Measurements from ENCODE around the gene HIVEP1. TPM values are rescaled to one million over a fixed set of nuclear protein-coding genes. Genes with fewer than 3 reads are reported as not detected.

HIVEP1 gene
- total and polyA plus RNA-seq, 4 donors = 5.2 to 40.8 (median 16.7) TPM

- no peaks in the 10 kb centered on the region for H3K4me1 ChIP-seq (ENCODE audit: control insufficient read depth in 1 of 2, insufficient read depth in 2 of 2, low read length in 2 of 2)
- DNase-seq = peak; percentile 82 to 87
- intact Hi-C loops (cut with DNase I) = loop anchor here in 1 of 2 donors (2.0 to 10.0 kb wide), 2 partner anchors 244 to 406 kb away; no protein-coding TSS in a partner anchor
Measured at GRCh38 chr6:12010635-12011275, 1.4 kb upstream of the HIVEP1 start.

GRCh38 chr6:12011276-12012037 lies 655 bp upstream of the HIVEP1 start:
- intact Hi-C loops (cut with DNase I) = loop anchor here in 1 of 2 donors (2.0 to 10.0 kb wide), 2 partner anchors 245 to 407 kb away; no protein-coding TSS in a partner anchor
- Histone ChIP-seq H3K4me3 (ENCODE audit: low read length in 2 of 2) (peak overlapping the region; percentile 70 to 100), H3K27ac (ENCODE audit: low read depth in 1 of 2, low read length in 2 of 2) (peak overlapping the region; percentile 77 to 89), H3K27me3 (ENCODE audit: control insufficient read depth in 1 of 2, insufficient read depth in 2 of 2, low read length in 1 of 2) (no peaks in the 10 kb centered on the region), H3K9me3 (ENCODE audit: control insufficient read depth, low read length) (no peaks in the 10 kb centered on the region), H3K36me3 (ENCODE audit: control insufficient read depth in 1 of 2, insufficient read depth in 2 of 2, low read length in 1 of 2) (no peaks in the 10 kb centered on the region), H3K4me1 (ENCODE audit: control insufficient read depth in 1 of 2, insufficient read depth in 2 of 2, low read length in 2 of 2) (no peaks in the 10 kb centered on the region)
- ATAC-seq (ENCODE audit: low FRiP score) (peak; percentile 95), DNase-seq (peak; percentile 99)
- WGBS, 2 donors = 0 to 1% methylated on average over 5 to 99 of the region's 99 CpGs

More at GRCh38 chr6:12010635-12011275, 1.4 kb upstream of the HIVEP1 start:
- WGBS, 2 donors = 1% methylated on average over 21 to 22 of the region's 22 CpGs
- peak; percentile 61 for ATAC-seq (ENCODE audit: low FRiP score)
- Histone ChIP-seq H3K36me3 (ENCODE audit: control insufficient read depth in 1 of 2, insufficient read depth in 2 of 2, low read length in 1 of 2) (no peaks in the 10 kb centered on the region), H3K27ac (ENCODE audit: low read depth in 1 of 2, low read length in 2 of 2) (peak overlapping the region; percentile 79 to 100), H3K27me3 (ENCODE audit: control insufficient read depth in 1 of 2, insufficient read depth in 2 of 2, low read length in 1 of 2) (no peaks in the 10 kb centered on the region), H3K4me3 (ENCODE audit: low read length in 2 of 2) (peak overlapping the region; percentile 54 to 98), H3K9me3 (ENCODE audit: control insufficient read depth, low read length) (no peaks in the 10 kb centered on the region)

DNA sequence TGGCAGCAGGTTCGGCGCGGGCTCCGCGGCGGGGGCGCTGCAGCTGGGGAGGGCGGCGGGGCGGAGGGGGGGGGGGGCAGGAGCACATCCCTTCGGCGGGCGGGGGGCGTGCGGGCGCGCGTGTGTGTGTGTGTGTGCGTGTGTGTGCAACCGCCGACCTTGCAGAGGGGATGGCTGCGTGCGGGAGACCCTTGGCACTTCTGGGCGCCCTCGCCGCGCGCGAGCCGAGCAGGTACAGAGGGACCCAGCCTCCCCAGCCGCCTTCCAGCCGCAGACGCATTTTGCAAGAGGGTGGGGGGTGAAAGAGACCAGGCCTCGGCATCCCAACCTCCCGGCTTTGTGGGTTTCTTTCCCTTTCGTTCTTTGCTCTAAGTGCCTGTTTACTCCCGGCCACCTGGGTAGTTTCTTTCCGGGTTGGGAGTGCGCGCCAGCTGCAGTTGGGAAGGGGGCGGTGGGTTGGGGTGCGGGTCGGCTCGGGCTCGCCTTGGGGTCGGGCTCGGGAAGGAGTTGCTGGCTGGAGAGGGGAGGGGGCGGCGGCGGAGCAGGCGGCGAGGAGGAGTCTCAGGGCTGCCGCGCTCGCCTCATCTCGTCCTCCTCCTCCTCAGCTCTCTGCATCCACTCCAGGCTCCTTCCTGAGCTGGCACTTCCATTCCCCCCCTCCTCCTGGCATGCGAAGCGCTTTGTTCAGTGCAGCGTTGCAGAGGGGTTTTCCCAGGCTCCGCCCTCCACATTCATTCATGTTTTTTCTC lies 620 bp downstream of the HIVEP1 start:
- Histone ChIP-seq H3K36me3 (ENCODE audit: control insufficient read depth in 1 of 2, insufficient read depth in 2 of 2, low read length in 1 of 2) (no peaks in the 10 kb centered on the region), H3K9me3 (ENCODE audit: control insufficient read depth, low read length) (no peaks in the 10 kb centered on the region), H3K4me3 (ENCODE audit: low read length in 2 of 2) (peak overlapping the region; percentile 70 to 100), H3K27ac (ENCODE audit: low read depth in 1 of 2, low read length in 2 of 2) (peak overlapping the region; percentile 72 to 77), H3K27me3 (ENCODE audit: control insufficient read depth in 1 of 2, insufficient read depth in 2 of 2, low read length in 1 of 2) (no peaks in the 10 kb centered on the region), H3K4me1 (ENCODE audit: control insufficient read depth in 1 of 2, insufficient read depth in 2 of 2, low read length in 2 of 2) (no peaks in the 10 kb centered on the region)
- DNase-seq = peak; percentile 85 to 87
- intact Hi-C loops (cut with DNase I) = loop anchor here in 1 of 2 donors (10.0 kb wide), 1 partner anchor 408 kb away; no protein-coding TSS in a partner anchor
- peak; percentile 42 for ATAC-seq (ENCODE audit: low FRiP score)
- WGBS, 2 donors = 0% methylated on average over 30 to 60 of the region's 60 CpGs

DNA sequence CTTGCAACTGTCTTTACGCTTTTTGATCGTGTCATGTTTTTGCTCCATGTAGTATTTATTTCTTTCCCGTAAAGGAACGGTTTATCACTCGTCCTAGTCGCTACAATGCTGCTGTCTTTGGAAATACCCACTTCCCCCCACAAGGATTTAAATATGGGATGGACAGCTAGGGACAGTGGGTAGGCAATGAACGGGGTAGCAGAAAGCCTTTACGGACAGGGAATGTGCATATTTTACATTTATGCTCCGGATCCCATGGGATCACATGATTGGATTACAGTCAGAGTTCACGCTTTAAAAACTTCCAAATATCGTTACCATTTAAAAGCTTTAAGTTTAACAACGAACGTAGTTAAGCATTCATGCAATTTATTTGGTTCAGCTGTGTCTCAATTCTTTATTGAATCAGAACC lies 1.2 kb downstream of the HIVEP1 start:
- Histone ChIP-seq H3K4me3 (ENCODE audit: low read length in 2 of 2) (peak overlapping the region; percentile 70 to 100), H3K27ac (ENCODE audit: low read depth in 1 of 2, low read length in 2 of 2) (peak overlapping the region in 1 of 2 donors; percentile 73), H3K4me1 (ENCODE audit: control insufficient read depth in 1 of 2, insufficient read depth in 2 of 2, low read length in 2 of 2) (no peaks in the 10 kb centered on the region), H3K36me3 (ENCODE audit: control insufficient read depth in 1 of 2, insufficient read depth in 2 of 2, low read length in 1 of 2) (no peaks in the 10 kb centered on the region), H3K9me3 (ENCODE audit: control insufficient read depth, low read length) (no peaks in the 10 kb centered on the region), H3K27me3 (ENCODE audit: control insufficient read depth in 1 of 2, insufficient read depth in 2 of 2, low read length in 1 of 2) (no peaks in the 10 kb centered on the region)
- ATAC-seq (ENCODE audit: low FRiP score) (no peak), DNase-seq (no peak)
- WGBS, 2 donors = 0 to 1% methylated on average over 13 of the region's 13 CpGs
- intact Hi-C loops (cut with DNase I) = loop anchor here in 1 of 2 donors (10.0 kb wide), 1 partner anchor 409 kb away; no protein-coding TSS in a partner anchor

DNA sequence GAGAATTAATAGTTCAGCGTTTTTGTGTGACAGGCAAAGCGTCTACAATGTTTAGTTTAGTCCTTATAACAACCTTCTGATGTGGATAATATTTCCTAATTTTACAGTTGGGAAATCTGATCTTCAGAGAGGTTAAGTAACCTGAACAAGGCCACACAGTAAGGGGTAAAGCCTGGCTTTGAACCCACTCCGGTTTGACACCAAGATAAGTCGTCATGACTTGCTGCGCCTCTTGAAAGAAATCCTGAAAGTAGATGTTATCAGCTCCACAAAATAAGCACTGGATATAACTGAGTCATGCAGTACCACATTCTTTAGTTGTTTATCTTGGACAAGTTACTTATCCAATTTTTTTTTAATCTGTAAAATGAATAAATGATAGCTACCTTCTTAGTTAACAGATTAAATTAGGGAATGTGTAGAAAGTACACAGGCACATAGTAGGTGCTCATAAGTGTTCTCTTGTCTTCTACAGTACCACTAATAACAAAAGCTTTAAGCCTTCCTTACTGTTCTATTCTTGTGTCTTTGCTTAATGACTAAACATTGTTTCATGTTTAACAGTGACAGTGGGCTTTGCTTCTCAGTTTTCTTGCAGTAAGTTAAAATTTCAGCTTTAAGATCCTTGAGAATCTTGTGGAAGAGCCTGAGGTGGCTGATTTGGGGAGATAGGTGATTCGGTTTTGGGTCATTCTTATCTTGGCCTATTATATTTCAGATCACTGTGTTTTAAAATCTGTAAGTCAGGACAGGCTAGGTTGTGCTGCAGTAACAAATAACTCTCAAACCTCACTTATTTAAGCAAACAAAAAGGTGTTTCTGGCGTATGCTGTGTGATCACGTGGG lies 2.1 kb downstream of the HIVEP1 start:
- 40 to 41% methylated on average over 8 of the region's 8 CpGs for WGBS, 2 donors
- H3K27ac ChIP-seq (ENCODE audit: low read depth in 1 of 2, low read length in 2 of 2) = peak overlapping the region in 1 of 2 donors; percentile 67
- H3K36me3 ChIP-seq (ENCODE audit: control insufficient read depth in 1 of 2, insufficient read depth in 2 of 2, low read length in 1 of 2) = no peaks in the 10 kb centered on the region
- no peak for ATAC-seq (ENCODE audit: low FRiP score)
- intact Hi-C loops (cut with DNase I) = loop anchor here in 1 of 2 donors (10.0 kb wide), 1 partner anchor 409 kb away; no protein-coding TSS in a partner anchor
- no peaks in the 10 kb centered on the region for H3K4me1 ChIP-seq (ENCODE audit: control insufficient read depth in 1 of 2, insufficient read depth in 2 of 2, low read length in 2 of 2)
- no peaks in the 10 kb centered on the region for H3K9me3 ChIP-seq (ENCODE audit: control insufficient read depth, low read length)
- H3K27me3 ChIP-seq (ENCODE audit: control insufficient read depth in 1 of 2, insufficient read depth in 2 of 2, low read length in 1 of 2) = no peaks in the 10 kb centered on the region
- DNase-seq = no peak
- H3K4me3 ChIP-seq (ENCODE audit: low read length in 2 of 2) = peak overlapping the region in 1 of 2 donors; percentile 100

DNA sequence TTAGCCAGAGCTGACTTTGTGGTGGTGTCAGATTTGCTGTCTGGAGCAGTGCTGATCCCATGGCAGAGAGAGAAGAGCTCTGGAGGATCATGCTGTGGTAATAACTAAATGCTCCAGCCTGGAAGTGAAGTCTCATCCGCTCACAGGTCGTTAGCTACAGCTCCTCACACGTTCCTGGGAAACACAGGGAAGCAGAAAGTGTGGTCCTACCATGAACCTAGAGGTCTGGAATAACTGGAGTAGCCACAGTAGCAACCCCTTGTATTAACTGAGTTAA lies 2.7 kb downstream of the HIVEP1 start:
- DNase-seq (no peak), ATAC-seq (ENCODE audit: low FRiP score) (no peak)
- peak overlapping the region in 1 of 2 donors; percentile 67 for H3K27ac ChIP-seq (ENCODE audit: low read depth in 1 of 2, low read length in 2 of 2)
- 93 to 94% methylated on average over 3 of the region's 3 CpGs for WGBS, 2 donors
- H3K9me3 ChIP-seq (ENCODE audit: control insufficient read depth, low read length) = no peaks in the 10 kb centered on the region
- no peaks in the 10 kb centered on the region for H3K27me3 ChIP-seq (ENCODE audit: control insufficient read depth in 1 of 2, insufficient read depth in 2 of 2, low read length in 1 of 2)
- H3K4me1 ChIP-seq (ENCODE audit: control insufficient read depth in 1 of 2, insufficient read depth in 2 of 2, low read length in 2 of 2) = no peaks in the 10 kb centered on the region
- no peak overlapping the region for H3K4me3 ChIP-seq (ENCODE audit: low read length in 2 of 2)
- no peaks in the 10 kb centered on the region for H3K36me3 ChIP-seq (ENCODE audit: control insufficient read depth in 1 of 2, insufficient read depth in 2 of 2, low read length in 1 of 2)
- intact Hi-C loops (cut with DNase I) = loop anchor here in 1 of 2 donors (10.0 kb wide), 1 partner anchor 410 kb away; no protein-coding TSS in a partner anchor

DNA sequence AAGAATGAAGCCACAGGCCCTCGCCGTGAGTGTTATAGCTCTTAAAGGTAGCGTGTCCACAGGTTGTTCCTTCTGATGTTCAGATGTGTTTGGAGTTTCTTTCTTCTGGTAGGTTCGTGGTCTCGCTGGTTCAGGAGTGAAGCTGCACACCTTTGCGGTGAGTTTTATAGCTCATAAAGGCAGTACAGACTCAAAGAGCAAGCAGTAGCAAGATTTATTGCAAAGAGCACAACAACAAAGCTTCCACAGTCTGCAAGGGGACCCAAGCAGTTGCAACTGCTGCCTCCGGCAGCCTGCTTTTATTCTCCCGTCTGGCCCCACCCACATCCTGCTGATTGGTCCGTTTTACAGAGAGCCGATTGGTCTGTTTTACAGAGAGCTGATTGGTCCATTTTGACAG lies 5.2 kb downstream of the HIVEP1 start:
- no peak for DNase-seq
- Histone ChIP-seq H3K27ac (ENCODE audit: low read depth in 1 of 2, low read length in 2 of 2) (no peak overlapping the region), H3K4me3 (ENCODE audit: low read length in 2 of 2) (no peak overlapping the region), H3K27me3 (ENCODE audit: control insufficient read depth in 1 of 2, insufficient read depth in 2 of 2, low read length in 1 of 2) (no peaks in the 10 kb centered on the region), H3K36me3 (ENCODE audit: control insufficient read depth in 1 of 2, insufficient read depth in 2 of 2, low read length in 1 of 2) (no peaks in the 10 kb centered on the region), H3K9me3 (ENCODE audit: control insufficient read depth, low read length) (no peaks in the 10 kb centered on the region), H3K4me1 (ENCODE audit: control insufficient read depth in 1 of 2, insufficient read depth in 2 of 2, low read length in 2 of 2) (no peaks in the 10 kb centered on the region)
- intact Hi-C loops (cut with DNase I) = loop anchor here in 1 of 2 donors (10.0 kb wide), 1 partner anchor 412 kb away; no protein-coding TSS in a partner anchor
- WGBS, 2 donors = 91 to 93% methylated on average over 10 of the region's 10 CpGs
- ATAC-seq (ENCODE audit: low FRiP score) = no peak
